H1 (cell line): ENCODE measurements around the gene RADIL. TPM values are rescaled to one million over a fixed set of nuclear protein-coding genes. Genes with fewer than 3 reads are reported as not detected.

Experiments
- CTCF ChIA-PET: fragments of 300-600 bp; sonication (Branson Sonifier 250); formaldehyde crosslinking; loops from one replicate; lab custom pipeline; 2021; ENCODE audit not compliant: partially characterized antibody; lab: Charles Lee
- POLR2A ChIA-PET: fragments of 300-600 bp; sonication (Branson Sonifier 250); formaldehyde crosslinking; loops from one replicate; lab custom pipeline; 2021; ENCODE audit warnings: inconsistent platforms; ENCODE audit not compliant: partially characterized antibody; lab: Charles Lee
- DNase-seq, 2 experiments: peaks; one replicate each; pipeline versions ENCODE4 v3.0.0 to v3.0.0-alpha.2; 2010 to 2022; ENCODE audit warnings: low spot score in 2 of 2, low read depth in 1 of 2, mixed read lengths in 1 of 2
- FAIRE-seq: peaks from 2 replicates; lab custom pipeline; 2011; peaks lifted over from hg19 to GRCh38; lab: Jason Lieb, UNC
- H2AFZ ChIP-seq: 2 replicates; pipeline ENCODE4 v1.8.1; 2012; ENCODE audit warnings: low read length, inconsistent platforms
- H2AK5ac ChIP-seq: 2 replicates; pipeline ENCODE4 v1.6.1; 2013; ENCODE audit warnings: low read depth, low read length
- H2BK120ac ChIP-seq: replicated peaks from 2 replicates; pipeline ENCODE3; 2013; ENCODE audit warnings: low read depth, low read length, inconsistent platforms
- H2BK12ac ChIP-seq: 2 replicates; pipeline ENCODE4 v1.6.1; 2013; ENCODE audit warnings: low read depth, low read length
- H2BK15ac ChIP-seq: 2 replicates; pipeline ENCODE4 v1.6.1; 2013; ENCODE audit warnings: low read length
- H2BK20ac ChIP-seq: 2 replicates; pipeline ENCODE4 v1.6.1; 2013; ENCODE audit warnings: low read length
- H2BK5ac ChIP-seq: 2 replicates; pipeline ENCODE4 v1.6.1; 2013; ENCODE audit warnings: low read depth, low read length
- H3K14ac ChIP-seq: 2 replicates; pipeline ENCODE4 v1.6.1; 2013; ENCODE audit warnings: inconsistent platforms; ENCODE audit not compliant: insufficient read length
- H3K18ac ChIP-seq: 2 replicates; pipeline ENCODE4 v1.6.1; 2013; ENCODE audit warnings: low read length; ENCODE audit errors: extremely low read depth
- H3K23ac ChIP-seq: 2 replicates; pipeline ENCODE4 v1.6.1; 2013; ENCODE audit warnings: inconsistent platforms; ENCODE audit not compliant: insufficient read length
- H3K23me2 ChIP-seq: 2 replicates; pipeline ENCODE4 v1.6.1; 2013; ENCODE audit warnings: low read depth, low read length
- H3K27ac ChIP-seq: 2 replicates; pipeline ENCODE4 v1.6.1; 2011; ENCODE audit warnings: low read depth, low read length, inconsistent platforms
- H3K27me3 ChIP-seq, 4 experiments: replicated peaks in 1 of 4; 1 replicate in 1 of 4; 2 replicates in 3 of 4; pipeline versions ENCODE4 v1.6.1 to v1.8.1; 2011 to 2013; ENCODE audit warnings: low read length in 3 of 4, mild to moderate bottlenecking in 3 of 4, inconsistent platforms in 2 of 4, mixed read lengths in 2 of 4, moderate library complexity in 1 of 4; ENCODE audit not compliant: control insufficient read depth in 3 of 4, insufficient read depth in 3 of 4; ENCODE audit errors: extremely low read depth in 1 of 4
- H3K36me3 ChIP-seq, 4 experiments: 2 replicates each; pipeline versions ENCODE4 v1.6.1 to v1.8.1; 2011 to 2013; ENCODE audit warnings: mild to moderate bottlenecking in 4 of 4, low read length in 3 of 4, moderate library complexity in 2 of 4, control low read depth in 1 of 4, inconsistent platforms in 1 of 4; ENCODE audit not compliant: insufficient read depth in 4 of 4, control insufficient read depth in 2 of 4
- H3K4ac ChIP-seq: replicated peaks from 2 replicates; pipeline ENCODE3; 2013; ENCODE audit warnings: low read length, low read depth, mixed read lengths, inconsistent platforms; ENCODE audit not compliant: insufficient read length
- H3K4me1 ChIP-seq, 4 experiments: replicated peaks in 1 of 4; 1 replicate in 1 of 4; 2 replicates in 3 of 4; pipeline versions ENCODE4 v1.6.1 to v1.8.1; 2011 to 2013; ENCODE audit warnings: low read length in 3 of 4, inconsistent platforms in 2 of 4, mixed read lengths in 1 of 4; ENCODE audit not compliant: insufficient read depth in 4 of 4, control insufficient read depth in 3 of 4
- H3K4me2 ChIP-seq, 2 experiments: 2 replicates each; pipeline versions ENCODE4 v1.6.1 to v1.8.1; 2011 to 2013; ENCODE audit warnings: low read depth in 2 of 2, low read length in 2 of 2, control low read depth in 1 of 2, inconsistent platforms in 1 of 2, mild to moderate bottlenecking in 1 of 2; ENCODE audit not compliant: insufficient read depth in 1 of 2
- H3K4me3 ChIP-seq, 4 experiments: fragments of 200-600, 300-600 bp in 1 of 4; sonication (generic), shearing (Covaris generic), sonication (Bioruptor Twin) in 1 of 4; 2 replicates each; pipeline versions ENCODE4 v1.5.1 to v1.8.1; 2011 to 2016; ENCODE audit warnings: low read length in 4 of 4, low read depth in 3 of 4, control low read depth in 2 of 4, inconsistent platforms in 2 of 4, mild to moderate bottlenecking in 2 of 4, mixed read lengths in 1 of 4, moderate library complexity in 1 of 4; ENCODE audit not compliant: insufficient read depth in 2 of 4; ENCODE audit errors: extremely low read depth in 1 of 4
- H3K56ac ChIP-seq: replicated peaks from 2 replicates; pipeline ENCODE3; 2013; ENCODE audit warnings: low read depth, mild to moderate bottlenecking, mixed read lengths, low read length, inconsistent platforms; ENCODE audit not compliant: insufficient read length
- H3K79me1 ChIP-seq: 2 replicates; pipeline ENCODE4 v1.6.1; 2013; ENCODE audit warnings: low read depth, low read length, control low read depth
- H3K79me2 ChIP-seq, 2 experiments: 2 replicates each; pipeline versions ENCODE4 v1.6.1 to v1.8.1; 2012 to 2013; ENCODE audit warnings: low read length in 2 of 2, mild to moderate bottlenecking in 2 of 2, inconsistent platforms in 1 of 2; ENCODE audit not compliant: insufficient read depth in 2 of 2, control insufficient read depth in 1 of 2
- H3K9ac ChIP-seq, 4 experiments: replicated peaks in 1 of 4; 1 replicate in 1 of 4; 2 replicates in 3 of 4; pipeline versions ENCODE4 v1.6.1 to v1.8.1; 2011 to 2013; ENCODE audit warnings: low read depth in 3 of 4, low read length in 3 of 4, control low read depth in 2 of 4, mild to moderate bottlenecking in 2 of 4, moderate library complexity in 2 of 4, inconsistent platforms in 1 of 4; ENCODE audit errors: extremely low read depth in 1 of 4
- H3K9me3 ChIP-seq, 2 experiments: 2 replicates each; pipeline versions ENCODE4 v1.6.1 to v1.8.1; 2012 to 2013; ENCODE audit warnings: mild to moderate bottlenecking in 2 of 2, moderate library complexity in 2 of 2, control low read depth in 1 of 2, inconsistent platforms in 1 of 2, low read depth in 1 of 2, low read length in 1 of 2, mixed read lengths in 1 of 2; ENCODE audit not compliant: insufficient read depth in 2 of 2
- H4K20me1 ChIP-seq, 2 experiments: replicated peaks in 1 of 2; 2 replicates each; pipeline versions ENCODE3 to v1.8.1; 2011 to 2013; ENCODE audit warnings: inconsistent platforms in 2 of 2, low read length in 2 of 2, mild to moderate bottlenecking in 1 of 2; ENCODE audit not compliant: insufficient read depth in 2 of 2, control insufficient read depth in 1 of 2
- H4K5ac ChIP-seq: 2 replicates; pipeline ENCODE4 v1.6.1; 2013; ENCODE audit warnings: low read length, low read depth, mixed read lengths, inconsistent platforms; ENCODE audit not compliant: insufficient read length
- H4K8ac ChIP-seq: 2 replicates; pipeline ENCODE4 v1.8.0; 2013; ENCODE audit warnings: mild to moderate bottlenecking, moderate library complexity, low read length, inconsistent platforms; ENCODE audit not compliant: insufficient read depth; ENCODE audit errors: extremely low read depth
- H4K91ac ChIP-seq: replicated peaks from 2 replicates; pipeline ENCODE3; 2013; ENCODE audit warnings: low read length, mixed read lengths, inconsistent platforms; ENCODE audit not compliant: insufficient read length
- BACH1 ChIP-seq: IDR thresholded peaks from 2 replicates; pipeline ENCODE4 v1.6.1; 2012; ENCODE audit warnings: low read length, improper control_type of control experiment
- EGR1 ChIP-seq: IDR thresholded peaks from 2 replicates; pipeline ENCODE4 v1.6.1; 2011; ENCODE audit warnings: low read depth, low read length, borderline replicate concordance
- JUND ChIP-seq: IDR thresholded peaks from 2 replicates; pipeline ENCODE4 v1.6.1; 2011; ENCODE audit warnings: mild to moderate bottlenecking, improper control_type of control experiment, low read length
- NANOG ChIP-seq: IDR thresholded peaks from 2 replicates; pipeline ENCODE4 v1.6.1; 2011; ENCODE audit warnings: low read length, low read depth, mild to moderate bottlenecking, inconsistent platforms; ENCODE audit not compliant: insufficient read depth, poor library complexity, severe bottlenecking
- SIX5 ChIP-seq: IDR thresholded peaks from 2 replicates; pipeline ENCODE4 v1.6.1; 2011; ENCODE audit warnings: mild to moderate bottlenecking, low read depth, low read length
- WGBS, 2 experiments: shearing (Covaris generic) in 1 of 2; methylation state at CpG; one replicate each; pipeline versions ENCODE4 v1.1.6 to v1.1.7; 2013 to 2015; ENCODE audit warnings: low lambda C conversion rate in 2 of 2, mixed read lengths in 2 of 2, inconsistent platforms in 1 of 2, low coverage in 1 of 2, missing lambda C conversion rate in 1 of 2; ENCODE audit not compliant: insufficient replicate concordance in 2 of 2, insufficient coverage in 1 of 2, insufficient read length in 1 of 2; ENCODE audit errors: extremely low coverage in 1 of 2, missing lambda C conversion rate in 1 of 2; 5-methylcytosine and 5-hydroxymethylcytosine counted together
- polyA plus RNA-seq, 7 experiments: library from polyadenylated mRNA; depleted of rRNA in 3 of 7; stranded (reverse) in 5 of 7; unstranded in 2 of 7; fragments of >200 nt in 5 of 7; fragments of 200-250 nt in 2 of 7; gene quantifications; 1 replicate in 5 of 7; 2 replicates in 1 of 7; 4 replicates in 1 of 7; pipeline versions ENCODE4 v1.2.1 to v1.2.3, GENCODE V29; 2011 to 2013; ENCODE audit warnings: missing spikeins in 2 of 7, mixed read lengths in 2 of 7
- total RNA-seq: library from RNA; stranded (reverse); fragmentation: NEBNext Ultra II Directional; extraction: Animal tissue kit (Norgen Biotek cat#: 25700); gene quantifications from 2 replicates; pipeline ENCODE4 v1.2.1, GENCODE V29; 2021
- TF ChIP-seq, protein P1 (sequence below): IDR thresholded peaks from 2 replicates; pipeline ENCODE4 v1.6.1; 2011; ENCODE audit warnings: low read depth, mild to moderate bottlenecking, low read length; ENCODE audit not compliant: insufficient read depth

The RADIL gene
- total and polyA plus RNA-seq, 2 of the 8 experiments (the other 6 are each of a cell fraction or from before 2014, with no cell fraction given) = 5.0 to 5.4 TPM

DNA sequence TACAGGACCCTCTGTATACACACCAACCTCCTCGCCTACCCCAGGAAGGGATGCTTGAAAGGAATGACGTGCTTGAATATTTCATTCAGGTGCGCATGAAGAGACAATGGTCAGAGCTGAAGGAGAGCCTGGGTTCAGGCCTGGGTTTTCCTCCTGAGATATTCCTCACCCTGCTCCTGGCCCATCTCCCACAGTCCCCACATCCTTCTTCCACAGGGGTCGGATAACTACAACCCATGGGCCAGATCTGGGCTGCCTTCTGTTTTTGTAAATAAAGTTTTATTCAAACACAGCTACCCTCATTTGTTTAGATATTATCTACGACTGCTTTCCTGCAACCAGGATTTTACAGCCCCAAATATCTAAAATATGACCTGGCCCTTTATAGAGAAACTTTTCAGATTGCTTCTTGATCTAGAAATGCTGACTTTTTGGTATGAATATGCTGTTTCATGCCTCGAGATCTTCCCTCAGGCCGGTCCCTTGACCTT, 1.8 kb upstream of the RADIL start:
- Histone ChIP-seq H2BK120ac (no peak overlapping the region), H3K27ac (no peak overlapping the region), H3K23ac (no peak overlapping the region), H3K4me2 (no peak overlapping the region), H3K9me3 (no peaks in the 10 kb centered on the region), H3K4ac (no peak overlapping the region), H2BK12ac (no peak overlapping the region), H3K79me1 (no peaks in the 10 kb centered on the region), H2BK5ac (no peak overlapping the region), H2BK20ac (no peak overlapping the region), H3K79me2 (no peaks in the 10 kb centered on the region), H2AK5ac (no peak overlapping the region), H4K20me1 (no peaks in the 10 kb centered on the region), H3K14ac (no peak overlapping the region), H2AFZ (no peak overlapping the region), H3K4me3 (no peak overlapping the region), H3K27me3 (peaks cover 0 to 9% (median 2%) of the 10 kb centered on the region in 4 experiments; a peak in 2 of 7 replicates), H4K8ac (no peak overlapping the region), H2BK15ac (no peak overlapping the region), H4K5ac (no peak overlapping the region), H3K23me2 (peaks cover 11% of the 10 kb centered on the region; the same call in 1 of the 2 replicates), H3K9ac (no peak overlapping the region), H4K91ac (no peak overlapping the region), H3K36me3 (no peaks in the 10 kb centered on the region), H3K4me1 (peaks cover 0 to 5% (median 2%) of the 10 kb centered on the region in 4 experiments; a peak in 3 of 7 replicates), H3K18ac (no peak overlapping the region), H3K56ac (no peak overlapping the region)
- TF ChIP-seq NANOG = no peak
- no peak for TF ChIP-seq EGR1
- no peak for TF ChIP-seq SIX5
- TF ChIP-seq, protein P1, sequence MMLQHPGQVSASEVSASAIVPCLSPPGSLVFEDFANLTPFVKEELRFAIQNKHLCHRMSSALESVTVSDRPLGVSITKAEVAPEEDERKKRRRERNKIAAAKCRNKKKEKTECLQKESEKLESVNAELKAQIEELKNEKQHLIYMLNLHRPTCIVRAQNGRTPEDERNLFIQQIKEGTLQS = no peak
- TF ChIP-seq BACH1 = no peak
- no peak for TF ChIP-seq JUND
- FAIRE-seq = no peak
- DNase-seq = no peak
- ChIA-PET CTCF (interaction anchor here (0.5 to 3.8 kb wide), 8 partner anchors 11 to 309 kb away, joined by 3 to 39 read pairs (median 4); no protein-coding TSS in a partner anchor), POLR2A (interaction anchor here (0.6 kb wide), 1 partner anchor 371 kb away, joined by 3 read pairs; no protein-coding TSS in a partner anchor)
- WGBS, 2 experiments = 88% methylated on average over 7 of the region's 7 CpGs; no CpG with 5 or more reads in 1 of the 2 experiments
